Activated naive CD4-positive, alpha-beta T cell treated with anti-CD3 and anti-CD28 coated beads, Interleukin-2, amount 50 U/mL, for 72 hours (primary cell): ENCODE measurements around the gene ARHGEF3. TPM values are rescaled to one million over a fixed set of nuclear protein-coding genes. Genes with fewer than 3 reads are reported as not detected.
"Not testable (repeated sequence)": the region's sequence is repeated elsewhere in the genome, so short reads cannot be mapped to it uniquely, and the experiment has no call there.

ENCODE experiments used
- ATAC-seq, 2 donors: fragments of 150-1000 bp; cut with Tn5 transposase; 2 replicates each; pipeline ENCODE4 v1.10.0; 2021; ENCODE audit warnings: mild to moderate bottlenecking in 2 of 2, moderate library complexity in 2 of 2
- DNase-seq, 2 donors: peaks; one replicate each; pipeline ENCODE4 v3.0.0; 2021 to 2022; ENCODE audit warnings: low spot score in 2 of 2
- H3K27ac Mint-ChIP-seq, 2 donors: one replicate each; pipeline ENCODE4 v1.8.0; 2022; ENCODE audit warnings: mild to moderate bottlenecking in 2 of 2, mixed read lengths in 2 of 2
- H3K36me3 Mint-ChIP-seq, 2 donors: one replicate each; pipeline ENCODE4 v1.8.0; 2022; ENCODE audit warnings: mixed read lengths in 2 of 2
- H3K9me3 Mint-ChIP-seq, 2 donors: one replicate each; pipeline ENCODE4 v1.8.0; 2022; ENCODE audit warnings: mixed read lengths in 2 of 2
- total RNA-seq, 2 donors: library from RNA; stranded (reverse); gene quantifications; one replicate each; pipeline ENCODE4 v1.2.3, GENCODE V29; 2022

Gene ARHGEF3
- total RNA-seq, 2 donors from 2014 or later = 35.7 to 54.0 TPM

DNA sequence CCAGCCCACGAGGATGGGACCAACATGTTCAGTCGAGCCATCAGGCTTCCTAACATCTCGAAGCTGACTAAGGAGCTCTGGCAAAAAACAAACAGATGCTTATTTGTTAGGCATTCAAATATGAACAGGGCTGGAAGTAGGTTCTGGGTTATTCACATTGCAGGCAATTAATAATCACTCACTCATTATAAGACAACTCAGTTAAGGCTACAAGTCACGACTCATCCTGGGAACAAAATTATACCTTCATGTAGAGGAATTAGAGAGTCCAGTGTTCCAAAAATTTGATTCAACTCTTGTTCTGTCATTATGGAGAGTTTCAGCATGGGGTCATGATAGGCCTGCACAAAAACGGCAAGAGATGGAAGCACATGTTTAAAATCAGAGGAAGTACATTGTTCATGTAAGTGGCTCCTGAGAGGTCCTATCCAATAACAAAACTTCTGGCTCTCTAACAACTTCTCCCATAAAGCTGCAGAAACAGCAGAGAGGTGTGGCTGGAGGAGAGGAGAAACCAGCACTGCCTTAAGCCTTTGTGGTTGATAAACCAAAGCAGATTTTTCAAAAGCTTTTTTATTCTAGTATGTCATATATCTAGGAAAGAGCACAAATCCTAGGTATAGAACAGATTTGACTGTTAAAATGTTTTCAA lies 50.6 kb downstream of the ARHGEF3 start:
- no peak for ATAC-seq
- Mint-ChIP-seq H3K9me3 (peaks cover 0 to 11% of the 10 kb centered on the region in 2 donors), H3K27ac (peak overlapping the region in 1 of 2 donors; percentile 86)

GRCh38 chr3:56748663-56749231 lies 53.0 kb downstream of the ARHGEF3 start:
- no peak for DNase-seq
- Mint-ChIP-seq H3K36me3 (peaks cover 36 to 66% of the 10 kb centered on the region in 2 donors), H3K27ac (no peak overlapping the region), H3K9me3 (peaks cover 0 to 11% of the 10 kb centered on the region in 2 donors)
- no peak for ATAC-seq

More for the DNA sequence above, 50.6 kb downstream of the ARHGEF3 start:
- peaks cover 32 to 58% of the 10 kb centered on the region in 2 donors for H3K36me3 Mint-ChIP-seq
- no peak for DNase-seq

GRCh38 chr3:56747150-56747549 lies 54.6 kb downstream of the ARHGEF3 start:
- Mint-ChIP-seq H3K36me3 (peaks cover 45 to 68% of the 10 kb centered on the region in 2 donors), H3K9me3 (peaks cover 0 to 11% of the 10 kb centered on the region in 2 donors), H3K27ac (peak overlapping the region in 1 of 2 donors; percentile 54)
- no peak for DNase-seq
- ATAC-seq = peak in 1 of 2 donors; percentile 41

DNA sequence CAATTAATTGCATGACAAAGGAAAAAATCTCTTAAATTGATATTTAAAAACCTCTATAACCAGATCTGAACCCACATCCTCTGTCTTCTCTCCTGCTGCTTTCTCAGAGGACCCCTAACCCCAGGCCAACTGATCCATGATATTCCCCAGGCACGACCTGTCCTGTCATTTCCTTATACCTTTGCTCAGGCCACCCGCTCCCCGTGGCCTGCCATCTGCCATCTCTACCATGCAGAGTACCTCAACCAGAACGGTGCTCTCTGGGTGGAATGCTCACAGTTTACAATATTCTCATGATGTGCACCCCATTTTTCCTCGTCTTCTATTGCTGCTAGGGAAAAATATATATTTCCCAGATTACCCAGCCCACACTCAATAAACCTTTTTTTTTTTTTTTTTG lies 57.7 kb downstream of the ARHGEF3 start:
- Mint-ChIP-seq H3K9me3 (peaks cover 0 to under 1% of the 10 kb centered on the region in 2 donors), H3K36me3 (peaks cover 27 to 46% of the 10 kb centered on the region in 2 donors), H3K27ac (no peak overlapping the region)
- DNase-seq (no peak), ATAC-seq (no peak)

GRCh38 chr3:56742887-56743286 lies 58.9 kb downstream of the ARHGEF3 start:
- no peak for ATAC-seq
- Mint-ChIP-seq H3K9me3 (no peaks in the 10 kb centered on the region), H3K27ac (no peak overlapping the region), H3K36me3 (peaks cover 21 to 34% of the 10 kb centered on the region in 2 donors)
- no peak for DNase-seq

GRCh38 chr3:56739036-56739435 lies 62.7 kb downstream of the ARHGEF3 start:
- Mint-ChIP-seq H3K9me3 (no peaks in the 10 kb centered on the region), H3K27ac (no peak overlapping the region), H3K36me3 (peaks cover 25 to 51% of the 10 kb centered on the region in 2 donors)
- DNase-seq (no peak), ATAC-seq (no peak)

DNA sequence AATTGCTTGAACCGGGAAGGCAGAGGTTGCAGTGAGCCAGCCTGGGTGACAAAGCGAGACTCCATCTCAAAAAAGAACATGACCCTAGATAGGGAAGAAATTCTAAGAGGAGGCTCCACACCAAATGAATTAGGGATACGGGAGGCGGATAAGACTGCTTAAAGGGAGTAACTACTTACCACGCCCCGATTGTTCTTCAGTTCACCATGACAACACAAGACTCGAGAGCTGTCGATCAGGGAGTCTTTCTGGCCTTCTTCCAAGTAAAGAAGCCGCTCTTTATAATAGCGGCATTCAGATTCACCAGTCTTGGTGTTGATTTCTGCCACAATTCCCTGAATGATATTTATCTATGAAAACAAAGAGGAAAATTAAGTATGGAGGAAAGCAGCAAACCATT lies 64.7 kb downstream of the ARHGEF3 start:
- ATAC-seq (no peak), DNase-seq (no peak)
- H3K27ac Mint-ChIP-seq = no peak overlapping the region
- H3K36me3 Mint-ChIP-seq = peaks cover 20 to 47% of the 10 kb centered on the region in 2 donors
- H3K9me3 Mint-ChIP-seq = no peaks in the 10 kb centered on the region

DNA sequence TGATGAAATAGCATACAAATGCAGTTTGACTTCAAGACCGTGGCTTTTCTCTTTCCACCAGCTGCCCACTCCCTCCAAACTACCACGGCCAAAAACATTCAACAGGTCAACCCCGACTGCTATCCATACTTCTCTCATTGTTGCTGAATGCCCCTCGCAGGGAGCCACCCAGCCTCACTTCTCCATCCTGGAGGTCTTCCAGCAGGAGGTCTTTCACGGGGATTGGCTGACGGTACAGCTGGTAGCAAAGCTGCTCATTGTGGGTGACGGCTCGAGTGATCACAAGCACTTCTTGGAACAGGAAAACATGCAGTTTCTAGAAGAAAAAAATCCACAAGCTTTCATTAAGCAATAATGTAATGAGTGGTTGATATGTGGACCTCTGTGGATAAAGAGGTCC lies 69.6 kb downstream of the ARHGEF3 start:
- DNase-seq (no peak), ATAC-seq (no peak)
- Mint-ChIP-seq H3K9me3 (no peaks in the 10 kb centered on the region), H3K36me3 (peaks cover 42 to 77% of the 10 kb centered on the region in 2 donors), H3K27ac (peak overlapping the region; percentile 51 to 75)

DNA sequence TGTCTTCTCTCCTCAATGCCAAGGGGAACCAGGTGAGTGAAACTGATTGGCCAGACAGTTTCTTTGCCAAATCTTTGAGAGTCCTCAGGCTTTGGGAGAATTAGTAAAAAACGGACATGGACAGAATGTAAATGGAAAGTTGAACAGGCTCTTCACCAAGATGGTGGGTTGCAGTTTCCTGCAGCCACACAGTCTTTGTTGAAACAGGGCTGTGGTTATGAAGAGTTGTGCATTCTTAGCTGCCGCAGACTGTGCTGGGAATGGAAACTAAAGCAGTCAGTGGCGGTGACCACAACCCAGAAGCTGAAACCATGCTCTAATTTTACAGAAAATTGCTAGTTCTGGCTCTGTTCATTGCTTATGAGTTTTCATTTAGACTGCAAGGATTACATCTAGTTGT lies 76.6 kb downstream of the ARHGEF3 start:
- ATAC-seq (peak; percentile 95 to 96), DNase-seq (peak; percentile 62 to 64)
- H3K27ac Mint-ChIP-seq = peak overlapping the region; percentile 83 to 85
- H3K9me3 Mint-ChIP-seq = no peaks in the 10 kb centered on the region
- H3K36me3 Mint-ChIP-seq = peaks cover 43 to 67% of the 10 kb centered on the region in 2 donors

DNA sequence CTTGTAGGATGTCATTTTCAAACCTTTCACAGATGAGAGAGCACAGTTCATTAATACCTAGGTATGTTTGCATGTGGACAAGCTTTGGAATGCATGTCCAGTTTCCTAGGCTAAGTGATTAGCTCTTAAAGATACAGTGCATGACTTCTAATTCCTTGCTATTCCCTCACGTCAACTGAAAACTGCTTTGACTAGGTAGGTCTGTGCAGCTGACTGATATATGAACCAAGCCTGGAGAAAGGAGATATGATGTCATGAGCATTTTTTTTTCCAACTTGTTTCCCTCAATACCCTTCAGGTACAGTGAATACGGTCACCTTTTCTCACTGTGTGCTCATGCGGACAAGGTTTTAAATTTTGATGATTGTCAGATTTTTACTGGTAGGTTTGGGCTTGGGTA lies 77.1 kb downstream of the ARHGEF3 start:
- Mint-ChIP-seq H3K27ac (peak overlapping the region; percentile 83 to 85), H3K36me3 (peaks cover 43 to 63% of the 10 kb centered on the region in 2 donors), H3K9me3 (no peaks in the 10 kb centered on the region)
- DNase-seq = no peak
- ATAC-seq = peak; percentile 53 to 72

GRCh38 chr3:56720849-56721248 lies 80.9 kb downstream of the ARHGEF3 start:
- no peak for ATAC-seq
- DNase-seq = no peak
- Mint-ChIP-seq H3K9me3 (peaks cover 4% of the 10 kb centered on the region in 2 donors), H3K36me3 (peaks cover 20 to 41% of the 10 kb centered on the region in 2 donors), H3K27ac (peak overlapping the region; percentile 1 to 78)

DNA sequence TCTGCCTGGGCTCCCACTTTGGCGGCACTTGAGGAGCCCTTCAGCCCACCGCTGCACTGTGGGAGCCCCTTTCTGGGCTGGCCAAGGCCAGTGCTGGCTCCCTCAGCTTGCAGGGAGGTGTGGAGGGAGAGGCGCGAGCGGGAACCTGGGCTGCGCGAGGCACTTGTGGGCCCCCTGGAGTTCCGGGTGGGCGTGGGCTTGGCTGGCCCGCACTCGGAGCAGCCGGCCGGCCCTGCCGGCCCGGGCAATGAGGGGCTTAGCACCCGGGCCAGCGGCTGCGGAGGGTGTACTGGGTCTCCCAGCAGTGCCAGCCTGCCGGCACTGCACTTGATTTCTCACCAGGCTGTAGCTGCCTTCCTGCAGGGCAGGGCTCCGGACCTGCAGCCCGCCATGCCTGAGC lies 82.9 kb downstream of the ARHGEF3 start:
- DNase-seq, ATAC-seq: not testable (repeated sequence)
- Mint-ChIP-seq H3K27ac (peak overlapping the region in 1 of 2 donors; percentile 55), H3K9me3 (peaks cover 4 to 12% of the 10 kb centered on the region in 2 donors), H3K36me3 (peaks cover 7 to 35% of the 10 kb centered on the region in 2 donors)

DNA sequence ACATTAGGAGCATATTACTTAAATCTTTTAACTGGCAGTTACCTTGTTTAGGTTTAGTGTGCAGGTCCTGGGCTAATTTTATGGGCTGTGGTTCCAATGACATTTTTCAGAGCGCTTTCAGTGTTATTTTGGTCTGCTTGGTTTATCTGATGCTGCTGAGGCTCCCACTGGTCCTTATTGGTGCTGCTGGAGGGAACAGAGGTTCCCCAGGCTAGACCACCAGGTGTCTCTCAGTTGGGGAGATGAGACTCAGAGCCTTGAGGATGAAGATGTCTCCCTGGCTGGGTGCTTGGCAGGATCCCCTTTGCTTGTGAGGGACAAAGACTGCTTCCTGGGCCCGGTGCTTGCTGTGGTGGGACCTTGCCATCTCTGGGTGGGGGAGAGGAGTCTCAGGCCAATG lies 90.4 kb downstream of the ARHGEF3 start:
- ATAC-seq = no peak
- peaks cover 0 to 9% of the 10 kb centered on the region in 2 donors for H3K9me3 Mint-ChIP-seq
- DNase-seq = no peak
- no peak overlapping the region for H3K27ac Mint-ChIP-seq
- peaks cover 0 to 11% of the 10 kb centered on the region in 2 donors for H3K36me3 Mint-ChIP-seq

DNA sequence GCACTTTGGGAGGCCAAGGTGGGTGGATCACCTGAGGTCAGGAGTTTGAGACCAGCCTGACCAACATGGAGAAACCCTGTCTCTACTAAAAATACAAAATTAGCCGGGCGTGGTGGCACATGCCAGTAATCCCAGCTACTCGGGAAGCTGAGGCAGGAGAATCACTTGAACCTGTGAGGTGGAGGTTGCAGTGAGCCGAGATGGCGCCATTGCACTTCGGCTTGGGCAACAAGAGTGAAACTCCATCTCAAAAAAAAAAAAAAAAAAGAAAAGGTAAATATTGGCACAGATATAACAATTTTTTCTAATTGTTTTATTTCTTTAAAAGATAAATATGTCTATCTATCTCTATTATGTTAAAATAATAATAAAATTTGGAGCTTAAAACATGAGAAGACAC lies 94.3 kb downstream of the ARHGEF3 start:
- H3K9me3 Mint-ChIP-seq, DNase-seq, ATAC-seq, H3K27ac Mint-ChIP-seq, H3K36me3 Mint-ChIP-seq: not testable (repeated sequence)

DNA sequence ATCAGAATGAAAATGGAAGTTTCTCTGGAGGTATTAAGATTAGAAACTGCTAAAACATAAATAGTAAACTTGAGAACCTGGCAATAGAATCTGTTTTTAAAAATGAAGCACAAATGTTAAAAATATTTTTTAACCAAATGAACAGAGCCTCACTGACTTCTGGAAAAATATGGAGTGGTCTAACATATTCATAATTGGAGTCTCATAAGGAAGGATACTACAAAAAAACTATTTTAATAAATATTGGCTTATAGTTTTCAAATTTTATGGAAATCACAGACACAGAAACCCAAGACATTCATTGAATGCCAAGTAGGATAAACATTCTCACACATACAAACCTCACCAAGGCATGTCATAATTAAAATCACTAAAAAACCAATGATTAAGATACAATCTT lies 95.1 kb downstream of the ARHGEF3 start:
- no peaks in the 10 kb centered on the region for H3K9me3 Mint-ChIP-seq
- DNase-seq (no peak), ATAC-seq (no peak)
- no peak overlapping the region for H3K27ac Mint-ChIP-seq
- no peaks in the 10 kb centered on the region for H3K36me3 Mint-ChIP-seq

- H3K36me3 Mint-ChIP-seq = no peaks in the 10 kb centered on the region
- H3K27ac Mint-ChIP-seq = peak overlapping the region in 1 of 2 donors; percentile 70
- ATAC-seq (peak in 1 of 2 donors; percentile 55), DNase-seq (no peak)
- H3K9me3 Mint-ChIP-seq = no peaks in the 10 kb centered on the region
Measured at GRCh38 chr3:56704706-56705105, 97.0 kb downstream of the ARHGEF3 start.

DNA sequence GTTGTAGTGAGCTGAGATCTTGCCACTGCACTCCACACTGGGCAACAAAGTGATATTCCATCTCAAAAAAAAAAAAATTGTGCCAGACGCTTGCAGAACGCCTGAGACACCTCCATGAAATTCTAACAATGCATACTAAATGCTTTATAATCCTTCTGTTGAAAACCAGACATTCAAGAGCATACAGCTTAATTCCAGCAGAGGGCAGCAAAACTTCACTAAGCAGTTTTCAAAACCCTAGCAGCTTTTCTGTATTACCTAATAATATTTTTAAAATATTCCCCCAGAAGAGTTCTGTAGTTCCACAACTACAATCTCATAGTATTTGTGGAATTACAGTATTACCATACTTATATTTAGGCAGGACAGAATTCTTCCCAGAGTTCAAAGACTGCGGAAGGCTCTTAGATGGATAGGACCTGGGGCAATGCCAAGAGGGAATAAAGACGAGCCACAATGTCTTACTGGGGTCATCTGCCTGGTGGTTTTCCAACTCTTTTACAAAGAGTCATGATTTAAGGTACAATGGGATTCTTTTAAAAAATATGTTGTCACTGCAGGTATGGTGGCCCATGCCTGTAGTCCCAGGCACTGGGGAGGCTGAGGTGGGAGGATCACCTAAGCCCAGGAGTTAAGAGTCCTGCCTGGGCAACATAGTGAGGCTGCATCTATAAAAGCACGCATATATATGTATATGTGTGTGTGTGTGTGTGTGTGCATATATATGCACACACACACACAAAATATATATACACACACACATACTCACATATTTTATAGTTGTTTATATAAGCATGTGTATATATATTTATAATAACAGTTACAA lies 99.0 kb downstream of the ARHGEF3 start:
- ATAC-seq (peak; percentile 54 to 71), DNase-seq (peak in 1 of 2 donors; percentile 49)
- Mint-ChIP-seq H3K9me3 (no peaks in the 10 kb centered on the region), H3K36me3 (no peaks in the 10 kb centered on the region), H3K27ac (no peak overlapping the region)
